GM19452 (cell line): Measurements from ENCODE around the gene DCXR.

Experiments
- ATAC-seq: cut with Tn5 transposase; IDR thresholded peaks from one replicate; pipeline ENCODE4 v1.9.1; 2021; ENCODE audit not compliant: unreplicated experiment

DCXR gene

GRCh38 chr17:82037092-82037888, at the start of gene DCXR:
TSS of gene DCXR (minus strand) at chr17:82037697. CDS start at chr17:82037682, 15 bp downstream.
- ATAC-seq, result peak; percentile 78

GRCh38 chr17:82085931-82086764, 48.7 kb upstream of the DCXR start:
- no peak for ATAC-seq

GRCh38 chr17:82085031-82085861, 47.7 kb upstream of the DCXR start:
- no peak for ATAC-seq

- no peak for ATAC-seq
Observed at GRCh38 chr17:82084373-82085030, 47.0 kb upstream of the DCXR start.

- ATAC-seq, result no peak
Observed at GRCh38 chr17:82083533-82084359, 46.2 kb upstream of the DCXR start.

DNA sequence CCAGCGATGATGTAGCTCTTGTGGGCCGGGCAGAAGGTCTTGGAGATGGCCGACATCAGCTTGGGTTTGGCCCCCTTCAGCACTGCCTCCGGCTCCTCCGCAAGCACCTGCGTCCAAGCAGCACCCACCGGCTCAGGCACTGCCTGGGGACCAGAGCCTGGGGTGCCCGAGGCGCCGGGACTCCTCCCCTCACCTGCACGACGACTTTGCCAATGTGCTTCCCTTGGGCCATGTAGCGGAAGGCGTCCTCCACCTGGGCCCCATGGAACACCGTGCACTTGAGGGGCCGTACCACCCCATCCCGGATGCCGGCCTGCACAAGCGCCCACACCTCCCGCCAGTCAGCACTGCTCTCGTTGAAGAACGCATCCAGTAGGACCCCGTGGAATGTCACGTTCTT, 45.5 kb upstream of the DCXR start:
- no peak for ATAC-seq

GRCh38 chr17:82082456-82082855, 45.0 kb upstream of the DCXR start:
- no peak for ATAC-seq

DNA sequence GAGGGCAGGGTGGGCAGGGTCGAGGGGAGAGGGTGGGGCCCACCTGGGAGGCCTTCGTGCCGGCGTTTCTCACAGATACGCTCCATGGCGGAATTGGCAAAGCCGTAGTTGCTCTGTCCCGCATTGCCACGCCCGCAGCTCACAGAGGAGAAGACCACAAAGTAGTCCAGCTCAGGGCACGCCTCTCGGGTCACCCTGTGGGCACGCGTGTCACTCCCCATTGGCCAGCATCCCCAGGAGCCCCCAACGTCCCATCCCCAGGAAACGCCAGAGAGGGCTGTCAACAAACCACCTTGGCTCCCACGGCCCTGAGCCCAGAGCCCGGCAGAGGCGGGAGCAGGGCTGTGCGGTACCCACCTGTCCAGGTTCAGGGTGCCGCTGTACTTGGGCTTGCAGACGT, 44.5 kb upstream of the DCXR start:
- ATAC-seq, result no peak

- ATAC-seq, result no peak
Observed at GRCh38 chr17:82081546-82081945, 44.0 kb upstream of the DCXR start.

DNA sequence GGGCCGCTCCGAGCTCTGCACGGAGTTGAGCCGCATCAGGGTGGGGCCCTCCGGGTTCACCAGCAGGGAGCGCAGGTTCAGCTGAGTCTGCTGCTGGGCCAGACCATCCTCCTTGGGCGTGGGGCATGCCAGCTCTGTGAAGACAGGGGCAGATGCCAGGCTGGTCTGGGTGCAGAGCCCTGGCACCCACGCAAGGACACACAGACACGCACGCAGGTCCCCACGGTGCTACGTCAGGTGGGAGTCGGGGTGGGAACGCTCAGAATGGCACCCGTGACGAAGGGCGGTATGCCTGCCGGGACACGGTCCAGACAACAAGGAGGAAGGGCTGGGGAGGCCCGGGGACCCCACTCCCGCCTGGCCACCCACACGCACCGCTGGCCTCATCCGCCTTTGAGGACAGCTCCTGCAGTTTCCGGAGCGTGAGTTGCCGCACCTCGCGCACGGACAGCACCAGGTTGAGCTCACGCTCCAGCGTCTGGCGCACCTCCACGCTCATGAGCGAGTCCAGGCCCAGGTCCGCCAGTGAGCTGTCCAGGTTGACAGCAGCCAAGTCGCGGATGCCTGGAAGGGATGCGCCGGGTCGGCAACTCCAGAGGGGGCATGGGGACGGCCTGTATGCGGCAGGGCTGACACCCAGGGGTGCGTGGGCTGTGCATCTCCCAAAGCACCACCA, 43.4 kb upstream of the DCXR start:
- no peak for ATAC-seq

DNA sequence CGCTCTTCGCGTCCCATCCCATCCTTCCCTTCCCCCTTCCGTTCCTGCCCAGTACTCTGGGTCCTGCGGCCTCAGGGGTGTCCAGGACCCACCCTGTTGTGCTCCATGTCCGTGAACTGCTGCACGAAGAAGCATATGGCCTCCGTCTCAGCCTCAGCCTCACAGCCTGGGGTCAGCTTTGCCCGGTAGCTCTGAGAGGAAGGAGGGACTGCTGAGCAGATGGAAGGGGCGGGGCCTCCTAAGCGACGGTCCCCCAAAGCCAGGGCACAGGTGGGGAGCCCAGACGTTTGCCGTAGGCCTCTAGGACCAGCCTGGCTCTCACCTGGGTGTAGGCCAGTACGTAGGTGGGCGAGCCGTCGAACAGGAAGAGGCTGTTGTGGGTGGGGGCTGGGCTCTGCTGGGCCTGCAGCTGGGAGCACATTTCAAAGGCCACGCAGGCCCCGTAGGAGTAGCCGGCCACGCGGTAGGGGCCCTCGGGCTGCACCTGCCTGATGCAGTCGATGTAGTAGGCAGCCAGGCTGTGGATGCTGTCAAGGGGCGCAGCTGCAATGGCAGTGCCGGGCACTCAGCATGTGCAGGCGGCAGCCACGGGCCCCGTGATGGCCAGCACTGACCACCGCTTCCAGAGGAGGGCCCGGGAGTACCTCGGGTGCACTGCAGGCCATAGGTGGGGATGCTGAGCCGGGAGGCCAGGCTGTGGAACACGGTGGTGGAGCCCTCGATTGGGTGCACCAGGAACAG, 42.7 kb upstream of the DCXR start:
- no peak for ATAC-seq

GRCh38 chr17:82079001-82079677, 41.6 kb upstream of the DCXR start:
- ATAC-seq, result no peak

GRCh38 chr17:82078433-82078832, 40.9 kb upstream of the DCXR start:
- no peak for ATAC-seq

DNA sequence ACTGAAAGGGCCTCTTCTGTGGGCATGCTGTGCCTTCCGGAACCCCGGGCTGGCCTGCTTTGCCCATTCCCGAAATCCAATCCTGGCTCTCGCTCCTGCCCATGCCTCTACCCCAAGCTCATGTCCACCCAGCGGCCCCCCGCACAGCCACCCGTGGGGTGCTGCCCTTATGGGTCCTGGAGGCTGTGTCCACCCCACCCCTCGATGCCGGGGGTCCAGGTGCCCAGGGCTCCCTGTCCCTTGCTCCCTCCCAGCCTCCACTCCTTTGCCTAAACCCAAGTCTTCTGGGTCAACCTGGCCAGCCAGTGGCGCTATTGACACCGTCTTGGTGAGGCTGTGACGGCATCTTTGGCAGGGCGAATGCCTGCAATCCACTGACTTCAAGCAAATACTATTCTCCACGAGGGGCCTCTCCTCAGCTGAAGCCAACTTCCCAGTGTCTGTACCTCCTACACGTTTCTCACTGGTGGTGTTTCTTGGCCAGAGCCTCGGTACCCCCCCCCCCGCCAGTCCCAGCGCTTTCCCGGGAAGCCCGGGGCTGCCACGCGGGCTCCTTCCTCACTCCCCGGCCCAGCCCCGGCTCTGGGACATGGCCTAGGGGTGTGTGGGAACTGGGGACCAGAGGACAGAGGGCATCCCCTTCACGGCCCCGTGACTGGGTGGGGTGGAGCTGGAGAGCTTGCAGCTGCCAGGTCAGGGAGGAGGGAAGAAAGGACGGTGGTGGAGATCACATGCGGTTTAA, 40.3 kb upstream of the DCXR start:
- no peak for ATAC-seq

DNA sequence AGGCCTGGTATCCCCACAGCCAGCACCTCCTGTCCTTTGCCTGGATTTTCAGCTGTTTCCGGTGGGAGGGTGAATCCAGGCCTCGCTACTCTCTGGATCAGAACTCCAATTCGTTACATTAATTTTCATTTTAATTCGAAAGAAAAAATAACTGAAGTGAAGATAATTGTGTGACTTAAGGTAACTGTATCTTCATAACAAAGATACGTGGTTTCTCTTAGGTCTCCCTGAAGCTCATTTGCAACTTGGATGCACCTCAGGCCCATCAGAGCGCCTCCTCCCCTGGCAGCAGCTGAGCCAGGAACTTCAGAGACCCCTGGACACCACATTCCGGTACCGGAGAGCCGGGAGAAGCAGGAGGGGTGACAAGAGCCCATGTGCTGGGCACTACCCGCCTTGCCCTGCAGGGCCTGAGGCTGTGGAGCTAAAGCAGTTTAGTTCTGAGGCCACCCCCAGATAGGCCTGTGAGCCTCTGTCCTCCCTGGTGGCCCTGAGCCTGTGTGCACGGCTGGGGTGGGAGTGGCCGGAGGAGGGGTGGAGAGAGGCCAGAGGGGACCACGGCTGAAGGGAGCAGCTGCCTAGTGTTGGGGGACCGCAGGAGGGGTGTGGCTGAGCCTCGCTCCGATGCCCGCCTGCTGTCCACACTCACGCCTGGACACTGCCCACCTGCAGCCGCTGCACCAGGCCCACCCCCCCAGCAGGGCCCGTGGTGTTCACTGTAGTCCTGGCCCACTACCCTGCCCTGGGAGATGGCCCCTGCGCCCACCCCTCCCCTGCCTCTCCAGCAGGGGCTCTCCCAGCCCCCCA, 39.5 kb upstream of the DCXR start:
- no peak for ATAC-seq

GRCh38 chr17:82076018-82076784, 38.7 kb upstream of the DCXR start:
- ATAC-seq, result no peak
